Astrocyte (in vitro differentiated cells and primary cell): ENCODE data around the gene RNF150.

Experiments used
- EZH2 ChIP-seq: IDR thresholded peaks from 2 replicates; pipeline ENCODE4 v1.6.1; 2012; ENCODE audit warnings: mild to moderate bottlenecking, low read length, inconsistent platforms; ENCODE audit not compliant: insufficient read depth
- TF ChIP-seq, protein P1 (sequence below): IDR thresholded peaks from 2 replicates; pipeline ENCODE4 v1.5.1; 2011; ENCODE audit warnings: low read depth, mild to moderate bottlenecking, inconsistent platforms, low read length, moderate library complexity; ENCODE audit not compliant: insufficient read depth

- TF ChIP-seq, protein P1, sequence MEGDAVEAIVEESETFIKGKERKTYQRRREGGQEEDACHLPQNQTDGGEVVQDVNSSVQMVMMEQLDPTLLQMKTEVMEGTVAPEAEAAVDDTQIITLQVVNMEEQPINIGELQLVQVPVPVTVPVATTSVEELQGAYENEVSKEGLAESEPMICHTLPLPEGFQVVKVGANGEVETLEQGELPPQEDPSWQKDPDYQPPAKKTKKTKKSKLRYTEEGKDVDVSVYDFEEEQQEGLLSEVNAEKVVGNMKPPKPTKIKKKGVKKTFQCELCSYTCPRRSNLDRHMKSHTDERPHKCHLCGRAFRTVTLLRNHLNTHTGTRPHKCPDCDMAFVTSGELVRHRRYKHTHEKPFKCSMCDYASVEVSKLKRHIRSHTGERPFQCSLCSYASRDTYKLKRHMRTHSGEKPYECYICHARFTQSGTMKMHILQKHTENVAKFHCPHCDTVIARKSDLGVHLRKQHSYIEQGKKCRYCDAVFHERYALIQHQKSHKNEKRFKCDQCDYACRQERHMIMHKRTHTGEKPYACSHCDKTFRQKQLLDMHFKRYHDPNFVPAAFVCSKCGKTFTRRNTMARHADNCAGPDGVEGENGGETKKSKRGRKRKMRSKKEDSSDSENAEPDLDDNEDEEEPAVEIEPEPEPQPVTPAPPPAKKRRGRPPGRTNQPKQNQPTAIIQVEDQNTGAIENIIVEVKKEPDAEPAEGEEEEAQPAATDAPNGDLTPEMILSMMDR: no peak
- TF ChIP-seq EZH2: no peak
Observed at GRCh38 chr4:140971077-140971792, 162.0 kb downstream of the RNF150 start.
